BJ (cell line): ENCODE measurements around the gene PDZD11. TPM values are rescaled to one million over a fixed set of nuclear protein-coding genes. Genes with fewer than 3 reads are reported as not detected.
"Not testable (repeated sequence)": the region's sequence is repeated elsewhere in the genome, so short reads cannot be mapped to it uniquely, and the experiment has no call there.

Source experiments
- CTCF ChIA-PET: fragments of 350-600 bp; formaldehyde crosslinking; extraction: SDS; loops from one replicate; lab custom pipeline; 2021; ENCODE audit warnings: antibody characterized with exemption, inconsistent platforms; lab: Yijun Ruan, JAX
- POLR2A ChIA-PET: fragments of 300-600 bp; sonication (Branson Sonifier 250); formaldehyde crosslinking; extraction: SDS; loops from one replicate; lab custom pipeline; 2021; ENCODE audit warnings: antibody characterized with exemption; lab: Charles Lee
- DNase-seq: peaks from one replicate; pipeline ENCODE4 v3.0.0-alpha.2; 2011; ENCODE audit warnings: low read depth
- H3K27me3 ChIP-seq: 2 replicates; pipeline ENCODE4 v1.6.0; 2011; ENCODE audit warnings: low read length; ENCODE audit not compliant: control insufficient read depth, insufficient read depth
- H3K36me3 ChIP-seq: 2 replicates; pipeline ENCODE4 v1.5.1; 2011; ENCODE audit warnings: low read length; ENCODE audit not compliant: control insufficient read depth, insufficient read depth
- H3K4me3 ChIP-seq: 2 replicates; pipeline ENCODE4 v1.5.1; 2011; ENCODE audit warnings: low read depth, mild to moderate bottlenecking, control low read depth, low read length
- polyA plus RNA-seq: library from polyadenylated mRNA; depleted of rRNA; stranded (reverse); fragments of >200 nt; gene quantifications from 2 replicates; pipeline ENCODE4 v1.2.3, GENCODE V29; 2011; rRNA removed
- small RNA-seq: library from RNA; depleted of rRNA; stranded (forward); fragments of <200 nt; gene quantifications from one replicate; pipeline ENCODE3, GENCODE V24; 2012; ENCODE audit warnings: low replicate concordance, low read depth; ENCODE audit not compliant: insufficient read length
- TF ChIP-seq, protein P1 (sequence below): IDR thresholded peaks from 2 replicates; pipeline ENCODE4 v1.5.1; 2011; ENCODE audit warnings: low read depth, mild to moderate bottlenecking, control low read depth, inconsistent platforms, low read length, moderate library complexity; ENCODE audit not compliant: insufficient read depth

Gene PDZD11
- polyA plus RNA-seq, 1 experiment: 91.9 TPM

DNA sequence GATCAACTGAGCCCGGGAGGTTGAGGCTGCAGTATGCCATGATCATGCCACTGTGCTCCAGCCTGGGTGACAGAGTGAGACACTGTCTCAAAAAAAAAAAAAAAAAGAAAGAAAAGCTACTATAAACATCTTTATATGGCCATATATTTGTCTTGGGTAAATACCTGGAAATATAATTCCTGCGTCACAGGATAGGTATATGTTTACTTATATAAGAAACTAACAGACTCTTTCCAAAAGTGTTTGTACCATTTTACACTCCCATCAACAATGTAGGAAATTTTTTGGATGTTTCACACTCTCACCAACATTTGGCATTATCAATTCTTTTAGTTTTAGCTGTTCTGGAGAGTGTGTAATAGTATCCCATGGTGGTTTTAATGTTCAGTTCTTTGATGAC lies 42.5 kb downstream of the PDZD11 start:
- CTCF ChIA-PET: no interaction called here

DNA sequence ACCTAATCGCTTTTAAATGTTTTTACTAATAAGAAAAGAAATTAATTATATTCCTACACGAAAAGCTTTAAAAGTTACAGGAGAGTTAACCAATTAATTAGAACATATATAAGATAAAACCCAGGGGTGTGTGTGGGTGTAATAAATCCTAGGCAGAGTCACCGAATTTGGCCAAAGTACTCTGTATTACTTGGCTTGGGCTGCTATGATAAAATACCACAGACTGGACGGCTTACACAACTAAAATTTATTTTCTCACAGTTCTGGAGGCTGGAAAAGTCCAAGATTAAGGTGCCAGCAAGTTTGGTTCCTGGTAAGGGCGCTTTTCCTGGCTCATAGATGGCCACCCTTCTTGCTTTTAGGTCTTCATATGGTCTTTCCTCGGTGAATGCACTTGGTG lies 44.8 kb downstream of the PDZD11 start:
- TF ChIP-seq, protein P1, sequence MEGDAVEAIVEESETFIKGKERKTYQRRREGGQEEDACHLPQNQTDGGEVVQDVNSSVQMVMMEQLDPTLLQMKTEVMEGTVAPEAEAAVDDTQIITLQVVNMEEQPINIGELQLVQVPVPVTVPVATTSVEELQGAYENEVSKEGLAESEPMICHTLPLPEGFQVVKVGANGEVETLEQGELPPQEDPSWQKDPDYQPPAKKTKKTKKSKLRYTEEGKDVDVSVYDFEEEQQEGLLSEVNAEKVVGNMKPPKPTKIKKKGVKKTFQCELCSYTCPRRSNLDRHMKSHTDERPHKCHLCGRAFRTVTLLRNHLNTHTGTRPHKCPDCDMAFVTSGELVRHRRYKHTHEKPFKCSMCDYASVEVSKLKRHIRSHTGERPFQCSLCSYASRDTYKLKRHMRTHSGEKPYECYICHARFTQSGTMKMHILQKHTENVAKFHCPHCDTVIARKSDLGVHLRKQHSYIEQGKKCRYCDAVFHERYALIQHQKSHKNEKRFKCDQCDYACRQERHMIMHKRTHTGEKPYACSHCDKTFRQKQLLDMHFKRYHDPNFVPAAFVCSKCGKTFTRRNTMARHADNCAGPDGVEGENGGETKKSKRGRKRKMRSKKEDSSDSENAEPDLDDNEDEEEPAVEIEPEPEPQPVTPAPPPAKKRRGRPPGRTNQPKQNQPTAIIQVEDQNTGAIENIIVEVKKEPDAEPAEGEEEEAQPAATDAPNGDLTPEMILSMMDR: no peak
- ChIA-PET POLR2A (no interaction called here), CTCF (no interaction called here)
- Histone ChIP-seq H3K4me3 (no peak overlapping the region), H3K36me3 (no peaks in the 10 kb centered on the region), H3K27me3 (no peaks in the 10 kb centered on the region)
- no peak for DNase-seq

More for the DNA sequence above, 42.5 kb downstream of the PDZD11 start:
- H3K27me3 ChIP-seq: no peaks in the 10 kb centered on the region
- no peak overlapping the region for H3K4me3 ChIP-seq
- no peak for DNase-seq
- TF ChIP-seq, protein P1: no peak
- H3K36me3 ChIP-seq: no peaks in the 10 kb centered on the region
- POLR2A ChIA-PET: no interaction called here

DNA sequence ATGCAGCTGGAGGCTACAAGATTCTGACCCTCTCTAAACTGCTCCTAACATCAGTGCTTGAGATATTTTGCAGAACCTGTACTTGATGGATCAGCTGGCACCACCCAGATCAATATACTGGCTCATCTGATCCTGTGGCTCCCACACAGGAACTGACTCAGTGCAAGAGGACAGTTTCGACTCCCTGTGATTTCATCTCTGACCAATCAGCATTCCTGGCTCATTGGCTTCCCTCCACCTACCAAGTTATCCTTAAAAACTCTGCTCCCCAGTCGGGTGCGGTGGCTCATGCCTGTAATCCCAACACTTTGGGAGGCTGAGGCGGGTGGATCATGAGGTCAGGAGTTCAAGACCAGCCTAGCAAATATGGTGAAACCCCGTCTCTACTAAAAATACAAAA lies 46.1 kb downstream of the PDZD11 start:
- H3K27me3 ChIP-seq, DNase-seq, H3K4me3 ChIP-seq, CTCF ChIA-PET, H3K36me3 ChIP-seq, POLR2A ChIA-PET: not testable (repeated sequence)

DNA sequence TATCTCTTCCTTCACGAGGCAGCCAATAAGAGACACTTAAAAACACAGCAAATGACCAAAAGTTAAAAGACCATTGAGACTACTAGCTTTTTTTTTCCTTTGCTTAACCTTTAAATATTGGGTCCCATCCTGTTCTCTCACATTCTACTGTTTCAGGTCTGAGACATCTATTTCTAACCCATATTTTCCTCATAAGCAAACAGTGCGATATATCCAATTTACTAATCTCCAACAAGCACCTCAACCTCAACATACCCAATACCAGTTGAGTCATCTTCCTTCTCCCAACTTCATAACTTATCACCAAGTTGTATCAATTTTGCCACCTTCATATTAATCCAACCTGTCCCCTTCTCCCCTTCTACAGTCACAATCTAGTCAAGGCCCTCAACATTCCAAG lies 48.2 kb downstream of the PDZD11 start:
- TF ChIP-seq, protein P1: no peak
- no peak for DNase-seq
- ChIA-PET POLR2A (no interaction called here), CTCF (no interaction called here)
- no peak overlapping the region for H3K4me3 ChIP-seq
- H3K27me3 ChIP-seq: no peaks in the 10 kb centered on the region
- no peaks in the 10 kb centered on the region for H3K36me3 ChIP-seq

DNA sequence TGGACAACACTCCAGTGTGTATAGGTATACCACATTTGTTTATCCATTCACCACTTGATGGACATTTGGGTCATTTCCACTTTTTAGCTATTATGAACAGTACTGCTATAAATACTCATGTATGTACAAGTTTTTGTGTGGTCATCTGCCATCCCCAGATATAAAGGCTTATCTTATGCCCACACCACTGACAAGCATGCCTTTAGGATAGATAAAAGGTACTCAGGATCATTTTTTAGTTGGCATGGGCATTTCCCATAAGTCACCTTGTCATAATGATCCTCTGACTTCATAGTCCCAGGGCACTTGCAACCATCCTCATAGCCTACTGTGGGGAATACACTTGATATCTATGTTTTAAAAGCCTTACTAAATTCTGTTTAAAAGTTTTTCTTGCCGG lies 49.0 kb downstream of the PDZD11 start:
- TF ChIP-seq, protein P1: no peak
- no peak overlapping the region for H3K4me3 ChIP-seq
- CTCF ChIA-PET: interaction anchor here (0.6 kb wide), 1 partner anchor 358 kb away, joined by 4 read pairs; no protein-coding TSS in a partner anchor
- no peaks in the 10 kb centered on the region for H3K27me3 ChIP-seq
- POLR2A ChIA-PET: no interaction called here
- no peaks in the 10 kb centered on the region for H3K36me3 ChIP-seq
- no peak for DNase-seq

Small RNA genes lying within 50 kb of the gene (small RNA-seq; reads per million reads assigned to genes)
- gene RNA5SP507: not detected

Other genes with a start within 250 kb of the PDZD11 start
- gene AWAT2, start 240.0 kb downstream of the PDZD11 start, polyA plus RNA-seq: not detected in 2 replicates
- not detected in 2 replicates for gene OTUD6A, start 227.5 kb downstream of the PDZD11 start, polyA plus RNA-seq
- 68.3 and 86.4 TPM in 2 replicates for gene IGBP1, start 156.5 kb downstream of the PDZD11 start, polyA plus RNA-seq
- not detected in 2 replicates for gene DGAT2L6, start 112.4 kb downstream of the PDZD11 start, polyA plus RNA-seq
- gene AWAT1, start 55.3 kb downstream of the PDZD11 start, polyA plus RNA-seq: not detected in 2 replicates
- 0.15 and 0.22 TPM in 2 replicates for gene P2RY4, start 29.7 kb downstream of the PDZD11 start, polyA plus RNA-seq
- not detected in 2 replicates for gene ARR3, start 21.6 kb downstream of the PDZD11 start, polyA plus RNA-seq
- not detected in 2 replicates for gene RAB41, start 7.8 kb downstream of the PDZD11 start, polyA plus RNA-seq
- gene KIF4A, start 177 bp upstream of the PDZD11 start, polyA plus RNA-seq: 10.8 and 13.3 TPM in 2 replicates
- gene GDPD2, start 133.4 kb upstream of the PDZD11 start, polyA plus RNA-seq: not detected in 2 replicates
- 9.8 and 14.3 TPM in 2 replicates for gene DLG3, start 154.9 kb upstream of the PDZD11 start, polyA plus RNA-seq